Measurements from ENCODE around the gene FOSB.

The FOSB gene

GRCh38 chr19:45442778-45443461, 24.9 kb upstream of the FOSB start:
- DNase-seq = peak; percentile 18

- peak; percentile 51 for DNase-seq
These were observed 24.1 kb upstream of the FOSB start for GRCh38 chr19:45443462-45444317.

- DNase-seq = peak; percentile 63
These were observed 23.3 kb upstream of the FOSB start for GRCh38 chr19:45444318-45445041.

GRCh38 chr19:45445139-45445538, 22.7 kb upstream of the FOSB start:
- DNase-seq = no peak

GRCh38 chr19:45446295-45446694, 21.5 kb upstream of the FOSB start:
- DNase-seq = no peak

- DNase-seq = no peak
These were observed 20.9 kb upstream of the FOSB start for GRCh38 chr19:45446944-45447343.

GRCh38 chr19:45448425-45448756, 19.4 kb upstream of the FOSB start:
- no peak for DNase-seq

GRCh38 chr19:45448887-45449299, 18.9 kb upstream of the FOSB start:
- no peak for DNase-seq

- DNase-seq = no peak
These were observed 17.8 kb upstream of the FOSB start for GRCh38 chr19:45450012-45450333.

GRCh38 chr19:45451131-45451849, 16.5 kb upstream of the FOSB start:
- DNase-seq = peak; percentile 63

- no peak for DNase-seq
These were observed 15.9 kb upstream of the FOSB start for GRCh38 chr19:45451850-45452387.

- peak; percentile 42 for DNase-seq
These were observed 11.9 kb upstream of the FOSB start for GRCh38 chr19:45455707-45456499.

GRCh38 chr19:45456500-45456815, 11.3 kb upstream of the FOSB start:
- DNase-seq = no peak

GRCh38 chr19:45457776-45458175, 10.0 kb upstream of the FOSB start:
- no peak for DNase-seq

GRCh38 chr19:45460807-45461347, 6.9 kb upstream of the FOSB start:
- no peak for DNase-seq

GRCh38 chr19:45462174-45462573, 5.6 kb upstream of the FOSB start:
- no peak for DNase-seq

- no peak for DNase-seq
These were observed 4.6 kb upstream of the FOSB start for GRCh38 chr19:45463241-45463640.

- DNase-seq = no peak
These were observed 3.5 kb upstream of the FOSB start for GRCh38 chr19:45464274-45464673.

GRCh38 chr19:45464852-45465441, 2.8 kb upstream of the FOSB start:
- DNase-seq = no peak

- no peak for DNase-seq
These were observed 711 bp upstream of the FOSB start for GRCh38 chr19:45467115-45467455.

- DNase-seq = no peak
These were observed 409 bp downstream of the FOSB start for GRCh38 chr19:45468159-45468651.

- peak; percentile 59 for DNase-seq
These were observed 971 bp downstream of the FOSB start for GRCh38 chr19:45468803-45469131.
